GM13977 (cell line): Measurements from ENCODE around the gene PCSK7.

ENCODE experiments used
- DNase-seq: peaks from one replicate; pipeline ENCODE4 v3.0.0; 2012; ENCODE audit warnings: low spot score
- CTCF ChIP-seq: IDR thresholded peaks from 2 replicates; pipeline ENCODE4 v1.5.1; 2012; ENCODE audit warnings: mild to moderate bottlenecking, control low read depth; ENCODE audit not compliant: insufficient read depth; ENCODE audit errors: extremely low read depth, missing control alignments
- in situ Hi-C: fragments of 300-500 bp; cut with MboI; formaldehyde crosslinking; loops from one replicate; pipeline ENCODE4 v1.12.0; 2022; ENCODE audit warnings: low sequenced_read_pairs, low pct_unique_long_range_greater_than_20kb, mixed read lengths, inconsistent platforms; ENCODE audit not compliant: unreplicated experiment

PCSK7 gene

GRCh38 chr11:117200813-117201657, 30.8 kb downstream of the PCSK7 start:
- in situ Hi-C loops, result no loop called here
- DNase-seq, result no peak
- no peak for TF ChIP-seq CTCF

- in situ Hi-C loops, result no loop called here
- no peak for TF ChIP-seq CTCF
- DNase-seq, result no peak
These were observed 31.7 kb downstream of the PCSK7 start for GRCh38 chr11:117199916-117200812.

GRCh38 chr11:117199053-117199915, 32.6 kb downstream of the PCSK7 start, which contains the start of gene TAGLN:
Gene TAGLN, plus strand, starts transcription at chr11:117199370. Its CDS starts 3,644 bp downstream, at chr11:117203014.
- DNase-seq, result no peak
- in situ Hi-C loops, result no loop called here
- no peak for TF ChIP-seq CTCF

- in situ Hi-C loops, result no loop called here
- no peak for DNase-seq
- no peak for TF ChIP-seq CTCF
These were observed 33.3 kb downstream of the PCSK7 start for GRCh38 chr11:117198613-117199012.

- no peak for DNase-seq
- TF ChIP-seq CTCF, result peak; percentile 32
- in situ Hi-C loops, result no loop called here
These were observed 34.1 kb downstream of the PCSK7 start for GRCh38 chr11:117197516-117198456.
